ENCODE results near the gene TTK. TPM values are rescaled to one million over a fixed set of nuclear protein-coding genes. Genes with fewer than 3 reads are reported as not detected.

The TTK gene
- total RNA-seq, 3 donors from 2014 or later, result 1.0 to 9.6 (median 2.4) TPM

- H3K9me3 ChIP-seq, result no peaks in the 10 kb centered on the region
- no peak overlapping the region for H3K4me3 ChIP-seq
- no peaks in the 10 kb centered on the region for H3K4me1 ChIP-seq (ENCODE audit: low read depth)
- DNase-seq, result no peak
- no peaks in the 10 kb centered on the region for H3K36me3 ChIP-seq (ENCODE audit: low read depth)
- TF ChIP-seq CTCF (IDR thresholded peaks at IDR 0.05), result no peak
- intact Hi-C loops (cut with DNase I, micrococcal nuclease), result no loop called here
- ATAC-seq, result no peak
These were observed 33.3 kb upstream of the TTK start for GRCh38 chr6:79971193-79971592.

- ATAC-seq, result no peak
- no peak for DNase-seq
- Histone ChIP-seq H3K4me3 (no peak overlapping the region), H3K9me3 (no peaks in the 10 kb centered on the region), H3K36me3 (ENCODE audit: low read depth) (no peaks in the 10 kb centered on the region), H3K4me1 (ENCODE audit: low read depth) (no peaks in the 10 kb centered on the region)
- intact Hi-C loops (cut with DNase I, micrococcal nuclease), result no loop called here
- TF ChIP-seq CTCF (IDR thresholded peaks at IDR 0.05), result no peak
These were observed 22.8 kb upstream of the TTK start for GRCh38 chr6:79981652-79982051.

GRCh38 chr6:79984261-79984660 lies 20.2 kb upstream of the TTK start:
- ATAC-seq, result peak; percentile 36
- no peak for TF ChIP-seq CTCF (IDR thresholded peaks at IDR 0.05)
- H3K9me3 ChIP-seq, result no peaks in the 10 kb centered on the region
- peak in 1 of 3 donors; percentile 48 for DNase-seq
- no peaks in the 10 kb centered on the region for H3K36me3 ChIP-seq (ENCODE audit: low read depth)
- no peaks in the 10 kb centered on the region for H3K4me1 ChIP-seq (ENCODE audit: low read depth)
- intact Hi-C loops (cut with DNase I, micrococcal nuclease), result no loop called here
- H3K4me3 ChIP-seq, result no peak overlapping the region

- DNase-seq (no peak), ATAC-seq (no peak)
- H3K36me3 ChIP-seq (ENCODE audit: low read depth), result no peaks in the 10 kb centered on the region
- no peak for TF ChIP-seq CTCF (IDR thresholded peaks at IDR 0.05)
- H3K9me3 ChIP-seq, result no peaks in the 10 kb centered on the region
- intact Hi-C loops (cut with DNase I, micrococcal nuclease), result no loop called here
- no peak overlapping the region for H3K4me3 ChIP-seq
- H3K4me1 ChIP-seq (ENCODE audit: low read depth), result no peaks in the 10 kb centered on the region
These were observed 19.3 kb upstream of the TTK start for GRCh38 chr6:79985128-79985527.

GRCh38 chr6:79989641-79990040 lies 14.8 kb upstream of the TTK start:
- Histone ChIP-seq H3K36me3 (ENCODE audit: low read depth) (no peaks in the 10 kb centered on the region), H3K9me3 (no peaks in the 10 kb centered on the region), H3K4me1 (ENCODE audit: low read depth) (no peaks in the 10 kb centered on the region), H3K4me3 (no peak overlapping the region)
- ATAC-seq (no peak), DNase-seq (no peak)
- intact Hi-C loops (cut with DNase I, micrococcal nuclease), result no loop called here
- no peak for TF ChIP-seq CTCF (IDR thresholded peaks at IDR 0.05)

Data from mucosa of descending colon (tissue), 3 donors.